ENCODE measurements around the gene MPG.

- TF ChIP-seq CTCF (IDR thresholded peaks at IDR 0.05 in 4 of 5, conservative IDR thresholded peaks at IDR 0.05 in 1 of 5) (no peak), POLR2A (IDR thresholded peaks at IDR 0.05) (no peak)
Observed at GRCh38 chr16:34648-34987, 43.4 kb upstream of the MPG start.
